K562 (cell line): ENCODE measurements around the gene ZNF780A. TPM values are rescaled to one million over a fixed set of nuclear protein-coding genes. Genes with fewer than 3 reads are reported as not detected.
A peak's percentile ranks its signal among the peaks of the same experiment; 100 is the strongest.

ENCODE experiments used
- CTBP1 ChIP-seq: fragments of 450-650 bp; IDR thresholded peaks from 2 replicates; pipeline ENCODE4 v1.6.1; 2016; ENCODE audit warnings: borderline replicate concordance
- EHMT2 ChIP-seq: fragments of 450-650 bp; IDR thresholded peaks from 2 replicates; pipeline ENCODE4 v1.6.1; 2018; ENCODE audit warnings: antibody characterized with exemption
- FOXP4 ChIP-seq: sonication (generic); formaldehyde crosslinking; IDR thresholded peaks from 2 replicates; pipeline ENCODE4 v1.8.0; 2022; ENCODE audit warnings: mild to moderate bottlenecking, missing genetic modification reagents, borderline replicate concordance
- HMGN3 ChIP-seq: IDR thresholded peaks from 2 replicates; pipeline ENCODE4 v1.6.1; 2011; ENCODE audit warnings: borderline replicate concordance, low read depth, mild to moderate bottlenecking, mixed read lengths, low read length; ENCODE audit not compliant: insufficient read length; ENCODE audit errors: extremely low read depth
- HNRNPL ChIP-seq: fragments of 200-400 bp; formaldehyde crosslinking; IDR thresholded peaks from 2 replicates; pipeline ENCODE4 v1.6.1; 2017; ENCODE audit warnings: low read depth, mild to moderate bottlenecking, low read length
- KDM5B ChIP-seq: fragments of 200-600 bp; sonication (generic); IDR thresholded peaks from 2 replicates; pipeline ENCODE4 v1.6.1; 2012; ENCODE audit warnings: low read depth, mild to moderate bottlenecking, moderate library complexity, low read length, control low read depth, inconsistent platforms; ENCODE audit not compliant: insufficient replicate concordance
- L3MBTL2 ChIP-seq: fragments of 450-650 bp; IDR thresholded peaks from 2 replicates; pipeline ENCODE4 v1.6.1; 2016; ENCODE audit warnings: mild to moderate bottlenecking, moderate library complexity
- SMARCC2 ChIP-seq: fragments of 450-650 bp; IDR thresholded peaks from 2 replicates; pipeline ENCODE4 v1.6.1; 2017; ENCODE audit warnings: antibody characterized with exemption, moderate library complexity, mild to moderate bottlenecking, low read depth
- SRSF9 ChIP-seq: fragments of 200-400 bp; formaldehyde crosslinking; IDR thresholded peaks from 2 replicates; pipeline ENCODE4 v1.6.1; 2017; ENCODE audit warnings: low read depth, low read length, borderline replicate concordance
- ZNF124 ChIP-seq: sonication (generic); formaldehyde crosslinking; IDR thresholded peaks from 2 replicates; pipeline ENCODE4 v1.8.1; 2022; ENCODE audit warnings: missing genetic modification reagents
- ZNF75A ChIP-seq: fragments of 450-650 bp; formaldehyde crosslinking; IDR thresholded peaks from 2 replicates; pipeline ENCODE4 v1.4.0; 2020; ENCODE audit warnings: mild to moderate bottlenecking
- polyA plus RNA-seq, 8 experiments: library from polyadenylated mRNA; depleted of rRNA in 4 of 8; stranded (reverse) in 5 of 8; unstranded in 3 of 8; fragments of >200 nt; fragmentation: Nextera tagmentation in 2 of 8; fragmentation: Illumina TruSeq in 1 of 8; extraction: Ambion mirVana in 2 of 8; extraction: Trizol in 1 of 8; gene quantifications; 2 replicates each; pipeline versions ENCODE4 v1.2.1 to v1.2.3, GENCODE V29; 2011 to 2014; ENCODE audit warnings: inconsistent platforms in 1 of 8, missing spikeins in 1 of 8
- total RNA-seq, 7 experiments: library from RNA; depleted of rRNA in 6 of 7; stranded (reverse); fragments of >200 nt in 6 of 7; fragmentation: Illumina TruSeq in 2 of 7; extraction: Trizol in 2 of 7; gene quantifications; 2 replicates each; pipeline versions ENCODE4 v1.2.1 to v1.2.3, GENCODE V29; 2011 to 2021; ENCODE audit warnings: low replicate concordance in 1 of 7
- TF ChIP-seq, protein P1 (sequence below), 2 experiments: fragments of 450-650 bp; IDR thresholded peaks; 2 replicates each; pipeline ENCODE4 v1.6.1; 2018; ENCODE audit warnings: mild to moderate bottlenecking in 2 of 2, low read depth in 1 of 2; ENCODE audit not compliant: partially characterized antibody in 2 of 2
- TF ChIP-seq, protein P2 (sequence below): fragments of 450-650 bp; IDR thresholded peaks from 2 replicates; pipeline ENCODE4 v1.6.1; 2016
- TF ChIP-seq, protein P3 (sequence below): fragments of 450-650 bp; IDR thresholded peaks from 2 replicates; pipeline ENCODE4 v1.6.1; 2018; ENCODE audit not compliant: partially characterized antibody

ZNF780A gene
- total and polyA plus RNA-seq, 9 of the 15 experiments (the other 6 are each of a cell fraction or from before 2014, with no cell fraction given) = 11.7 to 36.1 (median 25.8) TPM

DNA sequence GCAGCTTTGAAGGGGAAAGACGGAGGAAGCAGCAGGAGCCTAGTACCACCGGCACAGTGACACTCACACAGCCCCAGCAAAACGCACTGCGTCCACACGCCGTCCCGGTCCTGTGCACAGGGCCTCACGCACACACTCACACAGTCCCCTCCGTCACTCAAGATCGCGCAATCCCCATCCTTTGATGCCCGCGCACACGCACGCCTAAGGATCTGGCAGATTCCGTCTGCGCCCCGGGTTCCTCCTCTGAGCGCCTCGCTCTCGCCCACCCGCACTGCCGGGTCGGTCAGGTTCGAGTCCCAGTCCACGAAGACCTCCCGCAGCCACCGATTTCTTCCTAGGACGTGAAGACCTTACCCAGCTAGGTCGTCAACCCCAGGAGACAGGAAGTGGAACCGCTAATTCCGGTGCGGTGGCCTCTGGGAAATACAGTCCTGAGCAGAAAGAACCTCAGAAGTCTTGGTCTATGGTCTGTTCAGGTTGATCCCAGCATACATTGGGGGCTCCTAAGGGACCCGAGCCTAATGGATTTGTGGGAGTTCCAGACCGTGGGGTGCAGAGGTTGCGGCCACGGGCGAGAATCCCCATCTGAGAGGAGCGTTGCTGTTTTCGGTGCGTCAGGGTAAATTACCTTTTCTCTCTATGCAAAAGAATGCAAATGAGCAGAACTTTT, 34.8 kb downstream of the ZNF780A start, which contains the start of gene ZNF780B (continued):
- TF ChIP-seq, protein P1, sequence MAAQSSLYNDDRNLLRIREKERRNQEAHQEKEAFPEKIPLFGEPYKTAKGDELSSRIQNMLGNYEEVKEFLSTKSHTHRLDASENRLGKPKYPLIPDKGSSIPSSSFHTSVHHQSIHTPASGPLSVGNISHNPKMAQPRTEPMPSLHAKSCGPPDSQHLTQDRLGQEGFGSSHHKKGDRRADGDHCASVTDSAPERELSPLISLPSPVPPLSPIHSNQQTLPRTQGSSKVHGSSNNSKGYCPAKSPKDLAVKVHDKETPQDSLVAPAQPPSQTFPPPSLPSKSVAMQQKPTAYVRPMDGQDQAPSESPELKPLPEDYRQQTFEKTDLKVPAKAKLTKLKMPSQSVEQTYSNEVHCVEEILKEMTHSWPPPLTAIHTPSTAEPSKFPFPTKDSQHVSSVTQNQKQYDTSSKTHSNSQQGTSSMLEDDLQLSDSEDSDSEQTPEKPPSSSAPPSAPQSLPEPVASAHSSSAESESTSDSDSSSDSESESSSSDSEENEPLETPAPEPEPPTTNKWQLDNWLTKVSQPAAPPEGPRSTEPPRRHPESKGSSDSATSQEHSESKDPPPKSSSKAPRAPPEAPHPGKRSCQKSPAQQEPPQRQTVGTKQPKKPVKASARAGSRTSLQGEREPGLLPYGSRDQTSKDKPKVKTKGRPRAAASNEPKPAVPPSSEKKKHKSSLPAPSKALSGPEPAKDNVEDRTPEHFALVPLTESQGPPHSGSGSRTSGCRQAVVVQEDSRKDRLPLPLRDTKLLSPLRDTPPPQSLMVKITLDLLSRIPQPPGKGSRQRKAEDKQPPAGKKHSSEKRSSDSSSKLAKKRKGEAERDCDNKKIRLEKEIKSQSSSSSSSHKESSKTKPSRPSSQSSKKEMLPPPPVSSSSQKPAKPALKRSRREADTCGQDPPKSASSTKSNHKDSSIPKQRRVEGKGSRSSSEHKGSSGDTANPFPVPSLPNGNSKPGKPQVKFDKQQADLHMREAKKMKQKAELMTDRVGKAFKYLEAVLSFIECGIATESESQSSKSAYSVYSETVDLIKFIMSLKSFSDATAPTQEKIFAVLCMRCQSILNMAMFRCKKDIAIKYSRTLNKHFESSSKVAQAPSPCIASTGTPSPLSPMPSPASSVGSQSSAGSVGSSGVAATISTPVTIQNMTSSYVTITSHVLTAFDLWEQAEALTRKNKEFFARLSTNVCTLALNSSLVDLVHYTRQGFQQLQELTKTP (IDR thresholded peaks at IDR 0.05; ENCODE audit: low read depth in 1 of 2, partially characterized antibody in 2 of 2) = peak in 1 of 2 experiments; percentile 83
- no peak for TF ChIP-seq ZNF75A (CRISPR knock-in tag)
- TF ChIP-seq SRSF9 = no peak
- TF ChIP-seq CTBP1 = no peak; the same call in 1 of the 2 replicates
- no peak for TF ChIP-seq HMGN3
- TF ChIP-seq SMARCC2 = no peak
- peak; percentile 55 for TF ChIP-seq KDM5B
- TF ChIP-seq, protein P2, sequence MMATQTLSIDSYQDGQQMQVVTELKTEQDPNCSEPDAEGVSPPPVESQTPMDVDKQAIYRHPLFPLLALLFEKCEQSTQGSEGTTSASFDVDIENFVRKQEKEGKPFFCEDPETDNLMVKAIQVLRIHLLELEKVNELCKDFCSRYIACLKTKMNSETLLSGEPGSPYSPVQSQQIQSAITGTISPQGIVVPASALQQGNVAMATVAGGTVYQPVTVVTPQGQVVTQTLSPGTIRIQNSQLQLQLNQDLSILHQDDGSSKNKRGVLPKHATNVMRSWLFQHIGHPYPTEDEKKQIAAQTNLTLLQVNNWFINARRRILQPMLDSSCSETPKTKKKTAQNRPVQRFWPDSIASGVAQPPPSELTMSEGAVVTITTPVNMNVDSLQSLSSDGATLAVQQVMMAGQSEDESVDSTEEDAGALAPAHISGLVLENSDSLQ = peak; percentile 91
- TF ChIP-seq, protein P3, sequence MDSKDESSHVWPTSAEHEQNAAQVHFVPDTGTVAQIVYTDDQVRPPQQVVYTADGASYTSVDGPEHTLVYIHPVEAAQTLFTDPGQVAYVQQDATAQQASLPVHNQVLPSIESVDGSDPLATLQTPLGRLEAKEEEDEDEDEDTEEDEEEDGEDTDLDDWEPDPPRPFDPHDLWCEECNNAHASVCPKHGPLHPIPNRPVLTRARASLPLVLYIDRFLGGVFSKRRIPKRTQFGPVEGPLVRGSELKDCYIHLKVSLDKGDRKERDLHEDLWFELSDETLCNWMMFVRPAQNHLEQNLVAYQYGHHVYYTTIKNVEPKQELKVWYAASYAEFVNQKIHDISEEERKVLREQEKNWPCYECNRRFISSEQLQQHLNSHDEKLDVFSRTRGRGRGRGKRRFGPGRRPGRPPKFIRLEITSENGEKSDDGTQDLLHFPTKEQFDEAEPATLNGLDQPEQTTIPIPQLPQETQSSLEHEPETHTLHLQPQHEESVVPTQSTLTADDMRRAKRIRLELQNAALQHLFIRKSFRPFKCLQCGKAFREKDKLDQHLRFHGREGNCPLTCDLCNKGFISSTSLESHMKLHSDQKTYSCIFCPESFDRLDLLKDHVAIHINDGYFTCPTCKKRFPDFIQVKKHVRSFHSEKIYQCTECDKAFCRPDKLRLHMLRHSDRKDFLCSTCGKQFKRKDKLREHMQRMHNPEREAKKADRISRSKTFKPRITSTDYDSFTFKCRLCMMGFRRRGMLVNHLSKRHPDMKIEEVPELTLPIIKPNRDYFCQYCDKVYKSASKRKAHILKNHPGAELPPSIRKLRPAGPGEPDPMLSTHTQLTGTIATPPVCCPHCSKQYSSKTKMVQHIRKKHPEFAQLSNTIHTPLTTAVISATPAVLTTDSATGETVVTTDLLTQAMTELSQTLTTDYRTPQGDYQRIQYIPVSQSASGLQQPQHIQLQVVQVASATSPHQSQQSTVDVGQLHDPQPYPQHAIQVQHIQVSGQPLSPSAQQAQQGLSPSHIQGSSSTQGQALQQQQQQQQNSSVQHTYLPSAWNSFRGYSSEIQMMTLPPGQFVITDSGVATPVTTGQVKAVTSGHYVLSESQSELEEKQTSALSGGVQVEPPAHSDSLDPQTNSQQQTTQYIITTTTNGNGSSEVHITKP = no peak
- peak; percentile 72; the same call in 1 of the 2 replicates for TF ChIP-seq EHMT2
- no peak for TF ChIP-seq HNRNPL
- no peak for TF ChIP-seq ZNF124
- no peak; the same call in 1 of the 2 replicates for TF ChIP-seq FOXP4
- peak; percentile 92 for TF ChIP-seq L3MBTL2
